ENCODE results near the gene ADRM1. TPM values are rescaled to one million over a fixed set of nuclear protein-coding genes. Genes with fewer than 3 reads are reported as not detected.
A peak's percentile ranks its signal among the peaks of the same experiment; 100 is the strongest.

Gene ADRM1
- total and polyA plus RNA-seq, 12 donors = 67.7 to 192 (median 74.7) TPM

- peaks cover 18 to 59% (median 30%) of the 10 kb centered on the region in 9 donors for H3K4me1 ChIP-seq
- H3K36me3 ChIP-seq = peaks cover 8 to 70% (median 62%) of the 10 kb centered on the region in 9 donors
- ATAC-seq (no peak), DNase-seq (peak in 1 of 2 donors; percentile 12)
- intact Hi-C loops (cut with DNase I) = loop anchor here in 3 of 10 donors (5.0 to 10.0 kb wide), 3 partner anchors 36 to 189 kb away; no protein-coding TSS in a partner anchor
- H3K9me3 ChIP-seq = no peaks in the 10 kb centered on the region
- 87 to 90% methylated on average over 33 of the region's 33 CpGs for WGBS, 2 donors
- peak overlapping the region in 3 of 10 donors; percentile 9 to 97 (median 34) for H3K27ac ChIP-seq
- no peak overlapping the region for H3K4me3 ChIP-seq
- H3K27me3 ChIP-seq = no peaks in the 10 kb centered on the region
- TF ChIP-seq CTCF (IDR thresholded peaks at IDR 0.05) = no peak
Observed at GRCh38 chr20:62305765-62306413, 3.1 kb downstream of the ADRM1 start.

- H3K36me3 ChIP-seq = peaks cover 8 to 77% (median 67%) of the 10 kb centered on the region in 9 donors
- 87 to 90% methylated on average over 27 of the region's 27 CpGs for WGBS, 2 donors
- TF ChIP-seq CTCF (IDR thresholded peaks at IDR 0.05) = no peak
- H3K27me3 ChIP-seq = no peaks in the 10 kb centered on the region
- H3K9me3 ChIP-seq = no peaks in the 10 kb centered on the region
- H3K4me1 ChIP-seq = peaks cover 18 to 59% (median 30%) of the 10 kb centered on the region in 9 donors
- intact Hi-C loops (cut with DNase I) = loop anchor here in 3 of 10 donors (5.0 to 10.0 kb wide), 3 partner anchors 36 to 188 kb away; no protein-coding TSS in a partner anchor
- DNase-seq (peak in 1 of 2 donors; percentile 11), ATAC-seq (no peak)
- H3K27ac ChIP-seq = peak overlapping the region in 2 of 10 donors; percentile 1 to 63
- no peak overlapping the region for H3K4me3 ChIP-seq
Observed at GRCh38 chr20:62306414-62307187, 3.8 kb downstream of the ADRM1 start.

- intact Hi-C loops (cut with DNase I) = loop anchor here in 3 of 10 donors (5.0 to 10.0 kb wide), 3 partner anchors 35 to 187 kb away; no protein-coding TSS in a partner anchor
- Histone ChIP-seq H3K4me3 (no peak overlapping the region), H3K9me3 (no peaks in the 10 kb centered on the region), H3K36me3 (peaks cover 8 to 86% (median 75%) of the 10 kb centered on the region in 9 donors), H3K27me3 (no peaks in the 10 kb centered on the region), H3K4me1 (peaks cover 18 to 53% (median 30%) of the 10 kb centered on the region in 9 donors), H3K27ac (peak overlapping the region in 3 of 10 donors; percentile 1 to 63 (median 23))
- WGBS, 2 donors = 77% methylated on average over 42 of the region's 42 CpGs
- DNase-seq (peak in 1 of 2 donors; percentile 22), ATAC-seq (peak in 1 of 8 donors; percentile 1)
- no peak for TF ChIP-seq CTCF (IDR thresholded peaks at IDR 0.05)
Observed at GRCh38 chr20:62307226-62308101, 4.7 kb downstream of the ADRM1 start.

Measured in heart right ventricle (tissue), 16 donors.